Adrenal gland (tissue), 5 donors: ENCODE measurements around the gene KIAA1614.

Experiments
- POLR2A ChIP-seq, 2 donors: fragments of 450-650 bp; IDR thresholded peaks; one replicate each; pipeline ENCODE4 v1.6.1; 2017; ENCODE audit warnings: antibody characterized with exemption in 2 of 2, mild to moderate bottlenecking in 2 of 2, moderate library complexity in 1 of 2
- TF ChIP-seq, protein P1 (sequence below), 6 experiments: fragments of 450-650 bp in 4 of 6; fragments of 200-600 bp in 2 of 6; sonication (generic) in 1 of 6; IDR thresholded peaks; 1 replicate in 5 of 6; 2 replicates in 1 of 6; pipeline versions ENCODE4 v1.5.1 to v1.8.0; 2016 to 2021; ENCODE audit warnings: antibody characterized with exemption in 6 of 6, mild to moderate bottlenecking in 2 of 6, moderate library complexity in 1 of 6
- donor health status: DM: no; HTN: no; CAD: no.

DNA sequence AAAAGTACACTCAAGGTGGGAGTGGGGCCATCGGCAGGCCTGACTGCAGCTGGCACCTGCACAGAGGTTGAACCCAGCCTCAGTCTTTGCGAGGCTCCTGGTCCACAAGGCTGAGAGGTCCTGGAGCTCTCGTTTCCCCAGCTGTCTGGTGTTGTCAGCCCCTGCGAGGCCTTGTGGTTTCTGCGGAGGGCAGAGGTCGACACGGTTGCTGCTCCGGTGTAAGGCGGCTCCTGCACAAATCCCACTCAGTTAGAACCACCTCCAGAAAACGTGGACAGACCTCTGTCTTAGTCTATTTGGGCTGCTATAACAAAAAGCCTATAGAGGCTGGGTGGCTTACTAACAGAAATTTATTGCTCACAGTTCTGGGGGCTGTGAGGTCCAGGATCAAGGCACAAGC lies 5.8 kb downstream of the KIAA1614 start:
- TF ChIP-seq, protein P1, sequence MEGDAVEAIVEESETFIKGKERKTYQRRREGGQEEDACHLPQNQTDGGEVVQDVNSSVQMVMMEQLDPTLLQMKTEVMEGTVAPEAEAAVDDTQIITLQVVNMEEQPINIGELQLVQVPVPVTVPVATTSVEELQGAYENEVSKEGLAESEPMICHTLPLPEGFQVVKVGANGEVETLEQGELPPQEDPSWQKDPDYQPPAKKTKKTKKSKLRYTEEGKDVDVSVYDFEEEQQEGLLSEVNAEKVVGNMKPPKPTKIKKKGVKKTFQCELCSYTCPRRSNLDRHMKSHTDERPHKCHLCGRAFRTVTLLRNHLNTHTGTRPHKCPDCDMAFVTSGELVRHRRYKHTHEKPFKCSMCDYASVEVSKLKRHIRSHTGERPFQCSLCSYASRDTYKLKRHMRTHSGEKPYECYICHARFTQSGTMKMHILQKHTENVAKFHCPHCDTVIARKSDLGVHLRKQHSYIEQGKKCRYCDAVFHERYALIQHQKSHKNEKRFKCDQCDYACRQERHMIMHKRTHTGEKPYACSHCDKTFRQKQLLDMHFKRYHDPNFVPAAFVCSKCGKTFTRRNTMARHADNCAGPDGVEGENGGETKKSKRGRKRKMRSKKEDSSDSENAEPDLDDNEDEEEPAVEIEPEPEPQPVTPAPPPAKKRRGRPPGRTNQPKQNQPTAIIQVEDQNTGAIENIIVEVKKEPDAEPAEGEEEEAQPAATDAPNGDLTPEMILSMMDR (IDR thresholded peaks at IDR 0.05), result no peak
- TF ChIP-seq POLR2A (IDR thresholded peaks at IDR 0.05), result no peak
